Activated T-cell treated with anti-CD3 and anti-CD28 coated beads, Interleukin-2, amount 50 U/mL, for 72 hours (primary cell): Measurements from ENCODE around the gene TRANK1. TPM values are rescaled to one million over a fixed set of nuclear protein-coding genes. Genes with fewer than 3 reads are reported as not detected.
"Not testable (repeated sequence)": the region's sequence is repeated elsewhere in the genome, so short reads cannot be mapped to it uniquely, and the experiment has no call there.

Experiments
- ATAC-seq, 2 donors: fragments of 150-1000 bp; cut with Tn5 transposase; replicated peaks in 1 of 2; 2 replicates each; pipeline ENCODE4 v1.10.0; 2021; ENCODE audit warnings: moderate library complexity in 2 of 2, mild to moderate bottlenecking in 1 of 2
- DNase-seq, 2 donors: peaks; one replicate each; pipeline ENCODE4 v3.0.0; 2021 to 2022; ENCODE audit warnings: mixed read lengths in 1 of 2
- H3K27ac Mint-ChIP-seq: one replicate; pipeline ENCODE4 v1.8.0; 2022; ENCODE audit warnings: mild to moderate bottlenecking, moderate library complexity, mixed read lengths
- H3K27me3 Mint-ChIP-seq: one replicate; pipeline ENCODE4 v1.8.0; 2022; ENCODE audit warnings: low read depth, mixed read lengths
- H3K36me3 Mint-ChIP-seq, 2 donors: one replicate each; pipeline ENCODE4 v1.8.0; 2022; ENCODE audit warnings: mixed read lengths in 2 of 2, mild to moderate bottlenecking in 1 of 2; ENCODE audit not compliant: insufficient read depth in 2 of 2
- H3K4me1 Mint-ChIP-seq: one replicate; pipeline ENCODE4 v1.8.0; 2022; ENCODE audit warnings: low read depth, mixed read lengths
- H3K4me3 Mint-ChIP-seq, 2 donors: one replicate each; pipeline ENCODE4 v1.8.0; 2022; ENCODE audit warnings: mild to moderate bottlenecking in 2 of 2, mixed read lengths in 2 of 2, moderate library complexity in 2 of 2
- H3K9me3 Mint-ChIP-seq, 2 donors: one replicate each; pipeline ENCODE4 v1.8.0; 2022; ENCODE audit warnings: mixed read lengths in 2 of 2
- total RNA-seq, 2 donors: library from RNA; stranded (reverse); gene quantifications; one replicate each; pipeline ENCODE4 v1.2.3, GENCODE V29; 2022

Gene TRANK1
- total RNA-seq, 2 donors from 2014 or later: 19.1 to 25.8 TPM

DNA sequence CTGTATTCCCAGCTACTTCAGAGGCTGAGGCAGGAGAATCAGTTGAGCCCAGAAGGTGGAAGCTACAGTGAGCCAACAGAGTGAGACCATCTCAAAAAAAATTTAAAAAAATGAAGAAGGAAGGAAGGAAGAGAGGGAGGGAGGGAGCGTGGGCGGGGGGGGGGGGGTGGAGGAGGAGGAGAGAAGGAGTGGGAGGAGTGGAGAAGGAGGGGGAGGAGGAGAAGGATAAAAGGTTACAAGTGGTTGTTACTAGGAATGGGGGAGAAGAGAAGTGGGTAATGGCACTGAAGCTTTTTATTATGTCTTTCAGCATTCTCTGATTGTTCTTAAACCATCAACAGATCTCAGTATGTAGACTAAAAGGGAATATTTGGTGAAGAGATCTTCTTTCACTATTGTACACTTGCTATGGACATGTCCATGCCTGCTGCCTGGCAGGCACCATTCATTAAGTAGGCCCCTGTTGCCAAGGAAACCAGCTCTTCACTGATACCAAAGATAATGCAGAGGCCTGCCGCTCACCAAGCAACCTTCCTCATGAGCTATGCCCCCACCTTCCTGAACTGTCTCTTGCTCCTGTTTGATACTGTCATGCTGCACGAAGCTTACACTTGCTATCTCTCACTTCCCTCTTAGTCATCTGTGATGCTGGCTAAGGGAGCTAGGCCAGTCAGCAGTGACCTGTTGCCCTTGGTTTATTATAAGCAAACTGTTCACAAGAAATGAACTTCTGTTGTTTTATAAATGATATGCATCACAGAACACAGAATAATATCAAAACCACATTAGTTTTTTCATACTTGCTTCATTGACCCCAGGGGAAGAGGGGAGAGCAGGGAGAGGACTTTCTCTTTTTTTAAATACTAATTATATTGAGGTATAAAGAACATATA, 24.9 kb upstream of the TRANK1 start:
- Mint-ChIP-seq H3K36me3 (no peaks in the 10 kb centered on the region), H3K4me3 (peak overlapping the region; percentile 14 to 35), H3K27me3 (no peaks in the 10 kb centered on the region), H3K27ac (peak overlapping the region; percentile 94), H3K4me1 (peaks cover 20% of the 10 kb centered on the region), H3K9me3 (no peaks in the 10 kb centered on the region)
- ATAC-seq (peak; percentile 98 to 100), DNase-seq (peak; percentile 37 to 38)

DNA sequence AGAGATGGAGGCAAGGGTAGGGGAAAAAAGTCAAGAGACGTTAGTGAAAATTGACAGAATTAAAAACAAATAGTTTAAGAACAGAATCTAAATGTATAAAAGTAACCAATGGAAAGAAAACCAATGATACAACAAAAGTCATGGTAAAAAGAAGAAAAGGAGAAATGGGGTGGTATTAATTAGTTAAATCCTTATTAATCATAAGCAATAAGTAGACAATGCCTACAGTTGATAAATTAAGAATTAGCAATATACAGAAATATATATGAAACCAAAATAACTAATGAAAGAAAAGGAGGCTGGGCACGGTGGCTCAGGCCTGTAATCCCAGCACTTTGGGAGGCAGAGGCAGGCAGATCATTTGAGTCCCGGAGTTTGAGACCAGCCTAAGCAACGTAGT, 24.2 kb upstream of the TRANK1 start:
- H3K4me1 Mint-ChIP-seq: peaks cover 20% of the 10 kb centered on the region
- peak overlapping the region; percentile 9 to 35 for H3K4me3 Mint-ChIP-seq
- no peak for DNase-seq
- no peaks in the 10 kb centered on the region for H3K27me3 Mint-ChIP-seq
- no peaks in the 10 kb centered on the region for H3K9me3 Mint-ChIP-seq
- no peaks in the 10 kb centered on the region for H3K36me3 Mint-ChIP-seq
- ATAC-seq: no peak
- peak overlapping the region; percentile 94 for H3K27ac Mint-ChIP-seq

DNA sequence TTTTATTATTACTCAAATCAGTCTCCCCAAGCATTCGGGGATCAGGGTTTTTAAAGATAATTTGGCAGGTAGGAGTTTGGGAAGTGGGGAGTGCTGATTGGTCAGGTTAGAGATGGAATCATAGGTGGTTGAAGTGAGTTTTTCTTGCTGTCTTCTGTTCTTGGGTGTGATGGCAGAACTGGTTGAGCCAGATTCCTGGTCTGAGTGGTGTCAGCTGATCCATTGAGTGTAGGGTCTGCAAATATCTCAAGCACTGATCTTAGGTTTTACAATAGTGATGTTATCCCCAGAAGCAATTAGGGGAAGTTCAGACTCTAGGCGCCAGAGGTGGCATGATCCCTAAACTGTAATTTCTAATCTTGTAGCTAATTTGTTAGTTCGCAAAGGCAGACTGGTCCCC, 20.6 kb upstream of the TRANK1 start:
- ATAC-seq (no peak), DNase-seq (no peak)
- H3K27ac Mint-ChIP-seq: no peak overlapping the region
- no peaks in the 10 kb centered on the region for H3K36me3 Mint-ChIP-seq
- no peak overlapping the region for H3K4me3 Mint-ChIP-seq
- H3K27me3 Mint-ChIP-seq: no peaks in the 10 kb centered on the region
- H3K9me3 Mint-ChIP-seq: no peaks in the 10 kb centered on the region
- peaks cover 16% of the 10 kb centered on the region for H3K4me1 Mint-ChIP-seq

DNA sequence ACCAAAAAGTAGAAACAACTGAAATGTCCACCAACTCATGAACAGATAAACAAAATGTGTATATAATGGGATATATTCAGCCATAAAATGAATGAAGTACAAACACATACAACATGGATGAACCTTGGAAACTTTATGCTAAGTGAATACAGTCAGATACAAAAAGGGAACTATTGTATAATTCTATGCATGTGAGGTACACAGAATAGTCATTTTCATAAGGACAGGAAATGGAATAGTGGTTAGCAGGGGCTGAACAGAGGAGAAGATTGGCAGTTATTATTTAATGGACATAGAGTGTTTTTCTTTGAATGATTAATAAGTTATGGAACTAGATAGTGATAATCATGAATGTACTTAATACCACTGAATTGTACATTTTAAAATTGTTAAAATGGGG, 20.0 kb upstream of the TRANK1 start:
- DNase-seq (no peak), ATAC-seq (no peak)
- peaks cover 11% of the 10 kb centered on the region for H3K4me1 Mint-ChIP-seq
- H3K4me3 Mint-ChIP-seq: no peak overlapping the region
- no peak overlapping the region for H3K27ac Mint-ChIP-seq
- no peaks in the 10 kb centered on the region for H3K36me3 Mint-ChIP-seq
- H3K27me3 Mint-ChIP-seq: no peaks in the 10 kb centered on the region
- no peaks in the 10 kb centered on the region for H3K9me3 Mint-ChIP-seq

DNA sequence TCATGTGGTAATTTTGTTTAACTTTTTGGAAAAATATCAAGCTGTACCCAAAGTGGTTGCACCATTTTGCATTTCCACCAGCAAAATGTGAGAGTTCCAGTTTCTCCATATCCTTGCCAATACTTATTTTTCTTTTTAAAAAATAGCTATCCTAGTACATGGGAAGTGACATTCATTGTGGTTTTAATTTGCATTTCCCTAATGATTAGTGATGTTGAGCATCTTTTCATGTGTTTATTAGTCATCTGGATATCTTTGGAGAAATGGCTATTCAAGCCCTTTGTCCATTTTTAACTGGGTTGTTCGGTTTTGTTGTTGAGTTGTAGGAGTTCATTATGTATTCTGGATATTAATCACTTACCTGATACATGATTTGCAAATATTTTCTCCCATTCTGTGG, 19.5 kb upstream of the TRANK1 start:
- H3K4me1 Mint-ChIP-seq: peaks cover 6% of the 10 kb centered on the region
- ATAC-seq (no peak), DNase-seq (no peak)
- H3K9me3 Mint-ChIP-seq: no peaks in the 10 kb centered on the region
- H3K4me3 Mint-ChIP-seq: no peak overlapping the region
- no peak overlapping the region for H3K27ac Mint-ChIP-seq
- H3K27me3 Mint-ChIP-seq: no peaks in the 10 kb centered on the region
- no peaks in the 10 kb centered on the region for H3K36me3 Mint-ChIP-seq

DNA sequence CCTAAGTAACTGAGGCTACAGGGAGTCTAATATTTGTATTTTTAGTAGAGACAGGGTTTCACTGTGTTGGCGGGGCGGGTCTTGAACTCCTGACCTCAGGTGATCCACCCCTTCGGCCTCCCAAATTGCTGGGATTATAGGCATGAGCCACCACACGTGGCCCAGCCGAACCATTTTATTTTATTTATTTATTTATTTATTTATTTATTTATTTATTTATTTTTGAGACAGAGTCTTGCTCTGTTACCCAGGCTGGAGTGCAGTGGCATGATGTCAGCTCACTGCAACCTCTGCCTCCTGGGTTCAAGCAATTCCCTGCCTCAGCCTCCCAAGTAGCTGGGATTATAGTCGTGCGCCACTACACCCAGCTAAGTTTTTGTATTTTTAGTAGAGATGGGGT, 18.2 kb upstream of the TRANK1 start:
- H3K4me3 Mint-ChIP-seq, ATAC-seq, H3K27ac Mint-ChIP-seq, H3K27me3 Mint-ChIP-seq, H3K4me1 Mint-ChIP-seq, DNase-seq, H3K36me3 Mint-ChIP-seq, H3K9me3 Mint-ChIP-seq: not testable (repeated sequence)

DNA sequence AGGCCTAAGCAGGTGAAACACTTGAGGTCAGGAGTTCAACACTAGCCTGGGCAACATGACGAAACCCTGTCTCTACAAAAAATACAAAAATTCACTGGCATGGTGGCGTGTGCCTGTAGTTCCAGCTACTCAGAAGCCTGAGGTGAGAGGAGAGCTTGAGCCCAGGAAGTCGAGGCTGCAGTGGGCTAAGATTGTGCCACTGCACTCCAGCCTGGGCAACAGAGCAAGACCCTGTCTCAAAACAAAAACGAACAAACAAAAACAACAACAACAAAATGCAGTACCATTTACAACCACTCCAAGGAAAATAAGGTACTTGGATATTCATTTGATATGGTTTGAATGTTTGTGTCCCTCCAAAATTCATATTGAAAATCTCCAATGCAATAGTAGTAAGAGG, 15.6 kb upstream of the TRANK1 start:
- DNase-seq (no peak), ATAC-seq (no peak)
- Mint-ChIP-seq H3K9me3 (no peaks in the 10 kb centered on the region), H3K4me3 (no peak overlapping the region), H3K27ac (no peak overlapping the region), H3K36me3 (no peaks in the 10 kb centered on the region), H3K4me1 (peaks cover 11% of the 10 kb centered on the region), H3K27me3 (no peaks in the 10 kb centered on the region)

DNA sequence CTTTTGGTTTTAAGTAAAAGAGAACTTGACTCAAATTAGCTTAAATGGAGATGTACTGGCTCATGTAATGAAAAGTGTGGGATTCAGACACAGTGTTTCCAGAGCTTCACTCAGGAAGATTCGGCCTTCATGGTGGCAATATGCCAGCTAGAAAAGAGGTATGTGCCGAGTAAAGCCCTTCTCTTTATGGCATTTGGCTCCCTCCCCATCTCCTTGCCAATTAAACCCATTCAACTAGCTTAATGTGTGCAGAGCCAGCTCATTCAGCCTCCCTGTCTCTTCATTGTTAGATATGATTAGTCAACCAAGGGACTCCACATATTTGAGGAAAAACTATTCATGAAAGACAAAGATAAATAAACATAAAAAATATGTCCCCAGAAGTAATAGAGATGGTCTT, 15.0 kb upstream of the TRANK1 start:
- no peak for DNase-seq
- Mint-ChIP-seq H3K4me3 (no peak overlapping the region), H3K36me3 (no peaks in the 10 kb centered on the region), H3K27ac (no peak overlapping the region), H3K9me3 (no peaks in the 10 kb centered on the region), H3K27me3 (no peaks in the 10 kb centered on the region), H3K4me1 (peaks cover 11% of the 10 kb centered on the region)
- ATAC-seq: no peak

DNA sequence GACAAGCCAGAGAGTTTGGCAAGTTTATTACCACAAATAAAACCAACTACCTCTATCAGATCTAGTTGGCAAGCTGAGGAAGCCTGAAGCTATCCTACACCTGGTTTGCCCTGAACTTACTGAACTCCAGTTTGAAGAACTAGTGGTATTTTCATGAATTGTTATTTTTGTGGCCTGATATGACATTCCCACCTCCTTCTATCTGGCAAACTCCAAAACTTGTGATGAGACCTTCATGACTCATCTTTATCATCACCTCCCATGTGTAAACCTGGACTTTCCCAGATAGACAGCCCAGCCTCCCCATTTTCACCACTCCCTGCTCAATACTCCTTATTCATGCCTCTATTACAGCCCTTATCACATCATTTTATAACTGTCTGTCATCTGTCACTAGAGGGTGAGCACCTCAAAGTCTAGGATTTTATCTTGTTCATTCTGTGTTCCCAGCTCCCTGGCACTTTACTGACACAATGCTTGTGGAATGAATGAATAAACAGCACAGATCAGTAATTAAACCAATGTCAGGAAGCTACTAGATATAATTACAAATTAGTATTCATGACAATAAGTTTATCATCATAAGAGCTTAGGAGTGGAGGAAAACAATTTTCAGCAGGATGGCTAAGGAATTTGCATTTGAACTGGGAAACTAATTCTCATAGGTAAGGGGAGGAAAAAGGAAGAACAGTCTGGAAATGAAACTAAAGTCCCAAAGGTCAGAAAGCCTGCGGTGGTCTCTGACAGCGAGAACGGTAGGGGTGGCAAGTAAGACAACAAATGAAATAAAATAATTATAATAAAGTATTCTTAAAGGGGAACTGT, 13.2 kb upstream of the TRANK1 start:
- Mint-ChIP-seq H3K4me3 (peak overlapping the region; percentile 38 to 39), H3K27ac (peak overlapping the region; percentile 45)
- no peak for ATAC-seq

DNA sequence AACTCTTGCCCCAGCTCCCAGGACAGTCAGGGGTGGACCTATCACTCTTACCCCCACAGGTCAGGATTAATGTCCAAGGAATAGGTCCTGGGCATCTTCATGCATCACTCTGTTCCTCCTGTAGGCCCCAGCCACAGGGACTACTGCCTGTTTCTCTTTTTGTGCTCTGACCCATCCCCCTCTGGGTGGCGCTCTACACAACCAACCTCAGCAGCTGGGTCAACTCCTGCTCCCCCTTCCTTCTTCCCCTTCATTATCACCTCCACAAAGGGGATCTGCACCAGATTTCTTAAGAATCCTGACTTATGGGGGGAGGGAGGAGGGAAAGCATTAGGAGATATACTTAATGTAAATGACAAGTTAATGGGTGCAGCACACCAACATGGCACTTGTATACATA, 12.2 kb upstream of the TRANK1 start:
- H3K27ac Mint-ChIP-seq: no peak overlapping the region
- DNase-seq: no peak
- no peak for ATAC-seq

More for the DNA sequence above, 13.2 kb upstream of the TRANK1 start:
- no peaks in the 10 kb centered on the region for H3K36me3 Mint-ChIP-seq
- H3K4me1 Mint-ChIP-seq: peaks cover 11% of the 10 kb centered on the region
- H3K9me3 Mint-ChIP-seq: no peaks in the 10 kb centered on the region
- H3K27me3 Mint-ChIP-seq: no peaks in the 10 kb centered on the region
- DNase-seq: no peak

DNA sequence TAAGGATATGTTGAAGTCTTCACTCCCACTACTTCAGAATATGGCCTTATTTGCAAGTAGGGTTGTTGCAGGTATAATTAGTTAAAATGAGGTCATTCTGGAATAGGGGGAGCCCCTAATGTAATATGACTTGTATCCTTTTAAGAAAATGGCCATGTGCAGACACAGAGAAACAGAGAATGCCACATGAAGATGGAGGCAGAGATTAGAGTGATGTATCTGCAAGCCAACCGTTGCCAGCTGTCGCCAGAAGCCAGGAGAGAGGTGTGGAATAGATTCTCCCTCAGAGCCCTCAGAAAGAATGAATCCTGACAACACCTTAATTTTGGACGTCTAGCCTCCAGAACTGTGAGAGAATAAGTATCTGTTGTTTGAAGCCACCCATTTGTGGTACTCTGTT, 11.3 kb upstream of the TRANK1 start:
- Mint-ChIP-seq H3K4me1 (peaks cover 11% of the 10 kb centered on the region), H3K9me3 (no peaks in the 10 kb centered on the region), H3K27ac (no peak overlapping the region), H3K36me3 (no peaks in the 10 kb centered on the region), H3K4me3 (no peak overlapping the region), H3K27me3 (no peaks in the 10 kb centered on the region)
- ATAC-seq: no peak
- DNase-seq: no peak

More for the DNA sequence above, 12.2 kb upstream of the TRANK1 start:
- Mint-ChIP-seq H3K4me3 (no peak overlapping the region), H3K27me3 (no peaks in the 10 kb centered on the region), H3K4me1 (peaks cover 11% of the 10 kb centered on the region), H3K9me3 (no peaks in the 10 kb centered on the region), H3K36me3 (no peaks in the 10 kb centered on the region)

DNA sequence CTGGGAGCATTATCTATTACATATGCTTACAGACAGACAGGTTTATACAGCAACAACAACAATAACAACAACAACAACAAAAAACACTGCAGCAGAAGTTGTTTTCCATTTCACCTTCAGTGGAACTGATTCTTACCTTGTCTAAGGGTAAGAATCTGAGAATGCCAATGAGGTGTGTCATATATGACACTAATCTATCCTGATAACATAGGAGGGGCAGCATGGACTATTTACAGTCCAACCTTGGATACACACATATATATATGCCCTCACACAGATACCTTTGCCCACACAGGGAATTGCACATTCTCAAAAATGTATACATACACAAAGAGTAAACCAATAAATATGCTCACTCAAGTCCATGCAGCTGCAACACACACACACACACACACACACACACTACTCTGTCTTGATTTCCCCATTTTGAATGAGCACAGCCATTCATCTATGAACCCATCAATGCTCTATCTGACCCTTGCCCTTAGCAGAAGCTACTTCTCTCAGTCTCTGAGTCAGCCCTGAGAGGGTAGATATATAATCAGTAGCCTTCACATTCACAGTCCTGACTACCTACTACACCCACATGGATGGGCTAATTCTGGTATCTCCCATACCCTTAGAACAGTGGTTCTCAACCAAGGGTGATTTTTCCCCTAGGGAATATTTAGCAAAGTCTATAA, 9.7 kb upstream of the TRANK1 start:
- ATAC-seq: no peak
- H3K27ac Mint-ChIP-seq: no peak overlapping the region
- peaks cover 11% of the 10 kb centered on the region for H3K4me1 Mint-ChIP-seq
- H3K27me3 Mint-ChIP-seq: no peaks in the 10 kb centered on the region
- H3K36me3 Mint-ChIP-seq: no peaks in the 10 kb centered on the region
- no peaks in the 10 kb centered on the region for H3K9me3 Mint-ChIP-seq
- no peak for DNase-seq
- H3K4me3 Mint-ChIP-seq: no peak overlapping the region

DNA sequence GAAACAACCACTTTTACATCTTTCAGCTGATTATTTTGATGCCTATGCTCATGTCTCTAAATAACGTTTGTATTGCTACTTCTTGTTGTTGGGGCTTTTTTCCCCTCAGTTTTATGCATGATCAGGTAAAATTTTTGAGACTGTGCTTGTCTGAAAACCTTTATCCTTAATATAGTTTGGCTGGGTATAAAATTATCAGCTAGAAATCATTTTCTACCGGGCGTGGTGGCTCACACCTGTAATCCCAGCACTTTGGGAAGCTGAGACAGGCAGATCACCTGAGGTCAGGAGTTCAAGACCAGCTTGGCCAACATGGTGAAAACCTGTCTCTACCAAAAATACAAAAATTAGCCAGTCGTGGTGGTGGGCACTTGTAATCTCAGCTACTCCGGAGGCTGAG, 3.0 kb upstream of the TRANK1 start:
- not testable (repeated sequence) for H3K4me3 Mint-ChIP-seq, H3K4me1 Mint-ChIP-seq, H3K27ac Mint-ChIP-seq, ATAC-seq, H3K9me3 Mint-ChIP-seq, H3K27me3 Mint-ChIP-seq, DNase-seq
- H3K36me3 Mint-ChIP-seq: peaks cover 8 to 18% of the 10 kb centered on the region in 2 donors
